PC-9 (cell line): Measurements from ENCODE around the gene PALS1.

Experiments
- CTCF ChIP-seq: fragments of 200-600 bp; sonication (generic); conservative IDR thresholded peaks from 2 replicates; pipeline ENCODE4 v1.6.1; 2017; ENCODE audit warnings: mixed run types, antibody characterized with exemption, mild to moderate bottlenecking, moderate library complexity
- EZH2 ChIP-seq: fragments of 200-600 bp; sonication (generic); IDR thresholded peaks from 2 replicates; pipeline ENCODE4 v1.8.0; 2017; ENCODE audit warnings: antibody characterized with exemption, low read depth

GRCh38 chr14:67270145-67270753 is 29.0 kb downstream of the PALS1 start:
- TF ChIP-seq CTCF (no peak), EZH2 (no peak)
